Measurements from ENCODE around the gene C2orf72. TPM values are rescaled to one million over a fixed set of nuclear protein-coding genes. Genes with fewer than 3 reads are reported as not detected.
"Not testable (repeated sequence)": the region's sequence is repeated elsewhere in the genome, so short reads cannot be mapped to it uniquely, and the experiment has no call there.

C2orf72 gene
- total RNA-seq, 2 donors from 2014 or later: 0.84 to 1.4 TPM

GRCh38 chr2:231003186-231003585 is 34.1 kb upstream of the C2orf72 start:
- Mint-ChIP-seq H3K9me3 (peaks cover 9% of the 10 kb centered on the region in 2 donors), H3K27me3 (ENCODE audit: low read depth) (peaks cover 40% of the 10 kb centered on the region), H3K27ac (no peak overlapping the region), H3K36me3 (ENCODE audit: insufficient read depth in 2 of 2) (peaks cover 9 to 12% of the 10 kb centered on the region in 2 donors), H3K4me1 (ENCODE audit: low read depth) (no peaks in the 10 kb centered on the region), H3K4me3 (no peak overlapping the region)
- no peak for DNase-seq
- ATAC-seq (replicated peaks in 1 of 2): no peak

- H3K4me3 Mint-ChIP-seq; H3K27ac Mint-ChIP-seq; DNase-seq; H3K9me3 Mint-ChIP-seq; ATAC-seq (replicated peaks in 1 of 2); H3K4me1 Mint-ChIP-seq (ENCODE audit: low read depth): not testable (repeated sequence)
- peaks cover 9 to 12% of the 10 kb centered on the region in 2 donors for H3K36me3 Mint-ChIP-seq (ENCODE audit: insufficient read depth in 2 of 2)
- peaks cover 33% of the 10 kb centered on the region for H3K27me3 Mint-ChIP-seq (ENCODE audit: low read depth)
These were observed 32.4 kb upstream of the C2orf72 start for GRCh38 chr2:231004930-231005329.

- Mint-ChIP-seq H3K27ac (no peak overlapping the region), H3K36me3 (ENCODE audit: insufficient read depth in 2 of 2) (peaks cover 9 to 12% of the 10 kb centered on the region in 2 donors), H3K4me1 (ENCODE audit: low read depth) (no peaks in the 10 kb centered on the region), H3K27me3 (ENCODE audit: low read depth) (peaks cover 25% of the 10 kb centered on the region), H3K4me3 (no peak overlapping the region), H3K9me3 (peaks cover 9% of the 10 kb centered on the region in 2 donors)
- DNase-seq (no peak), ATAC-seq (replicated peaks in 1 of 2) (no peak)
These were observed 29.8 kb upstream of the C2orf72 start for GRCh38 chr2:231007286-231008098.

DNA sequence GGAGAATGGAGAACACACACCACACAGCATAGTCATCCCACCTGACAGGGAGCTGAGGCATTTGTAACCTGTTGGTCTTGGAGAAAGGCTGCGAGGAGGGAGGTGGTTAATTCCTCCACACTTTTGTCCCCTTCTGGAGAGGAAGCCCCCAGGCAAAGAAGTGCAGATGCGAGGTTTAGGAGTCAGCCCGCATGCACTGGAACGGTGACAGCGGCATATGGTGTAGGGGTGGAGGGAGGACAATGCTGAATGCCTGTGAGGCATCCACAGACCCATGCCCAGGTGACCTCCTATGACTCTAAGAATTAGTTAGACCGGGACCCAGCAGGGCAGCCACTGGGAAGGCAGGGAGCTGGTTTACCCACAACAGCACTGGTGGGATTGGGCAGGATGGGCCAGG is 29.2 kb upstream of the C2orf72 start:
- DNase-seq (no peak), ATAC-seq (replicated peaks in 1 of 2) (no peak)
- peaks cover 9% of the 10 kb centered on the region in 2 donors for H3K9me3 Mint-ChIP-seq
- H3K27ac Mint-ChIP-seq: no peak overlapping the region
- H3K4me1 Mint-ChIP-seq (ENCODE audit: low read depth): no peaks in the 10 kb centered on the region
- peaks cover 9 to 12% of the 10 kb centered on the region in 2 donors for H3K36me3 Mint-ChIP-seq (ENCODE audit: insufficient read depth in 2 of 2)
- peaks cover 29% of the 10 kb centered on the region for H3K27me3 Mint-ChIP-seq (ENCODE audit: low read depth)
- H3K4me3 Mint-ChIP-seq: no peak overlapping the region

DNA sequence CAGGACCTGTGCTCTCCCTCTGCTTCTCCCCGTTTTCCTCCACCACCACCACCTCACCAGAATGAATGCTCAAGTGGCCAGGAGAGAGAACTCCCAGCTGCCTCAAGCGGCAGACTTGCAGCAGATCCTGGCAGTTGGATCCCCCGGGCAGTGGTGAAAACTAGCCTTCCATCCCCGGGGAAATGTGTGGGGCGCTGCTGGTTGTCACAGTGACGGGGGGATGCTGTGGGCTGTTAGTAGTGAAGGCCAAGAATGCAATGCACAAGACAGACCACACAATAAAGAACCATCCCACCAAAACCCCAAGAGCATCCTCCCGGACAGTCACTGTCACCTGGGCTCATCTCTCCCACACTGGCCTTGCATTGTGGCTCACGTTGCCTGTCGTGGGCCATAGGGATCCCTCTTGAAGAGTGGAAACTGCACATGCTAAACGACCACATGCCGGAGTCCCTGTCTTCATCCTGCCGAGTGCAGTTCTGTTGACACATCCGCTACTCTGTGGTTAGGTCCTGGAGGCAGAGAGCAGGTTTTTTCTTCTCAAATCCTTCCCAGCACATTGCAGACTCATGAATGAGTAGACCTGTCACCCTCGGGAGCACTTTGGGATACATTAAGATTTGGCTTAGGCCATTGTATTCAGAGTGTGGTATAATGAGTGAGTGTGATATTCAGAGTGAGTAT is 27.9 kb upstream of the C2orf72 start:
- Mint-ChIP-seq H3K4me1 (ENCODE audit: low read depth) (no peaks in the 10 kb centered on the region), H3K27ac (no peak overlapping the region), H3K4me3 (no peak overlapping the region), H3K36me3 (ENCODE audit: insufficient read depth in 2 of 2) (peaks cover 9% of the 10 kb centered on the region in 2 donors), H3K9me3 (peaks cover 8 to 9% of the 10 kb centered on the region in 2 donors), H3K27me3 (ENCODE audit: low read depth) (peaks cover 34% of the 10 kb centered on the region)
- ATAC-seq (replicated peaks in 1 of 2): no peak
- no peak for DNase-seq

- no peaks in the 10 kb centered on the region for H3K4me1 Mint-ChIP-seq (ENCODE audit: low read depth)
- H3K4me3 Mint-ChIP-seq: no peak overlapping the region
- peaks cover 34% of the 10 kb centered on the region for H3K27me3 Mint-ChIP-seq (ENCODE audit: low read depth)
- H3K9me3 Mint-ChIP-seq: peaks cover 3% of the 10 kb centered on the region in 2 donors
- peaks cover 3% of the 10 kb centered on the region in 2 donors for H3K36me3 Mint-ChIP-seq (ENCODE audit: insufficient read depth in 2 of 2)
- H3K27ac Mint-ChIP-seq: no peak overlapping the region
- DNase-seq (no peak), ATAC-seq (replicated peaks in 1 of 2) (no peak)
These were observed 27.1 kb upstream of the C2orf72 start for GRCh38 chr2:231010201-231010730.

DNA sequence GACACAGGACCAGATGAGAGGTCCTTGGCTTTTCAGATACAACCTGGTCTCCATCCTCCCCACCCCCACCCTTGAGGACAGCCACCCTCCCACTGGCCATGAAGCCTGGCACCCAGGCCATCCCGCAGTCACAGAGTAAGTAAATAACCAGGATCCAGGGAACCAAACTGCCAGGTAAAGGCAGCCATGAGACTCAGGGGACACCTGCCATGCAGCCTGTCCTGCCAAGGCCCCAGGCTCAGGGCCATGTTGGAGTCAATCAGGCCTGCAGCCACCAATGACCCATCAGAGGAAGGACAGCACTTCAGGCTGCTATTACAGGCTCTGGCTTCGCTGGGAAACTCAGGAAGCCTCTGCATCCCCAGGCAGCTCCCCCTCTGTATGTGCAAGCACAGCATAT is 25.8 kb upstream of the C2orf72 start:
- Mint-ChIP-seq H3K4me3 (no peak overlapping the region), H3K36me3 (ENCODE audit: insufficient read depth in 2 of 2) (no peaks in the 10 kb centered on the region), H3K27ac (no peak overlapping the region), H3K27me3 (ENCODE audit: low read depth) (peaks cover 35% of the 10 kb centered on the region), H3K4me1 (ENCODE audit: low read depth) (no peaks in the 10 kb centered on the region), H3K9me3 (no peaks in the 10 kb centered on the region)
- no peak for ATAC-seq (replicated peaks in 1 of 2)
- DNase-seq: no peak

GRCh38 chr2:231012463-231012862 is 24.9 kb upstream of the C2orf72 start:
- no peak for ATAC-seq (replicated peaks in 1 of 2)
- DNase-seq: no peak
- Mint-ChIP-seq H3K4me1 (ENCODE audit: low read depth) (no peaks in the 10 kb centered on the region), H3K4me3 (no peak overlapping the region), H3K9me3 (no peaks in the 10 kb centered on the region), H3K27ac (no peak overlapping the region), H3K36me3 (ENCODE audit: insufficient read depth in 2 of 2) (no peaks in the 10 kb centered on the region), H3K27me3 (ENCODE audit: low read depth) (peaks cover 40% of the 10 kb centered on the region)

GRCh38 chr2:231013820-231014219 is 23.5 kb upstream of the C2orf72 start:
- Mint-ChIP-seq H3K4me1 (ENCODE audit: low read depth) (no peaks in the 10 kb centered on the region), H3K9me3 (no peaks in the 10 kb centered on the region), H3K27ac (no peak overlapping the region), H3K36me3 (ENCODE audit: insufficient read depth in 2 of 2) (no peaks in the 10 kb centered on the region), H3K27me3 (ENCODE audit: low read depth) (peaks cover 34% of the 10 kb centered on the region), H3K4me3 (no peak overlapping the region)
- DNase-seq (no peak), ATAC-seq (replicated peaks in 1 of 2) (no peak)

- H3K27me3 Mint-ChIP-seq (ENCODE audit: low read depth): peaks cover 36% of the 10 kb centered on the region
- H3K9me3 Mint-ChIP-seq: no peaks in the 10 kb centered on the region
- H3K4me3 Mint-ChIP-seq: no peak overlapping the region
- H3K4me1 Mint-ChIP-seq (ENCODE audit: low read depth): no peaks in the 10 kb centered on the region
- no peak for ATAC-seq (replicated peaks in 1 of 2)
- no peaks in the 10 kb centered on the region for H3K36me3 Mint-ChIP-seq (ENCODE audit: insufficient read depth in 2 of 2)
- DNase-seq: no peak
- no peak overlapping the region for H3K27ac Mint-ChIP-seq
These were observed 21.8 kb upstream of the C2orf72 start for GRCh38 chr2:231015478-231015877.

DNA sequence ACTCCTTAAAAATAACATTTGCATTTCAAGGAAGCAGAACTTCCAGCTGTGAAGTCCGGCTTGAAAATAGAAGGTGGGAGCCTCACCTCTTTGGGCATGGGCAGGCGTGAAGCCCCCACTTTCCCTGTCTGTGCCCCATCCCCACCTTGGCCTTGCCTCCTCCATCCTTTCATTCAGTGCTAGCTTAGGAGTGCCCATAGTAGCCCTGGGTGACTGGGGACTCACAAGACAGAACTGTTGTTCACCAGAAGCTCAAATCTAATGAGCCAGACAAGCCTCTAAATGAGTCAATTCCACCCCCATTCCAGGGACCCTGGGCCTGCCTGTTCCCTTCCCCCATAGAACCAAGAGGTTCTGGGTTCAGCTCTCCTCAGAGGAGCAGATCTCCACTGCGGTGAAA is 21.4 kb upstream of the C2orf72 start:
- DNase-seq (no peak), ATAC-seq (replicated peaks in 1 of 2) (no peak)
- no peaks in the 10 kb centered on the region for H3K36me3 Mint-ChIP-seq (ENCODE audit: insufficient read depth in 2 of 2)
- H3K4me1 Mint-ChIP-seq (ENCODE audit: low read depth): no peaks in the 10 kb centered on the region
- H3K4me3 Mint-ChIP-seq: no peak overlapping the region
- H3K27ac Mint-ChIP-seq: no peak overlapping the region
- H3K9me3 Mint-ChIP-seq: no peaks in the 10 kb centered on the region
- peaks cover 33% of the 10 kb centered on the region for H3K27me3 Mint-ChIP-seq (ENCODE audit: low read depth)

- ATAC-seq (replicated peaks in 1 of 2) (no peak), DNase-seq (no peak)
- Mint-ChIP-seq H3K4me1 (ENCODE audit: low read depth) (no peaks in the 10 kb centered on the region), H3K9me3 (no peaks in the 10 kb centered on the region), H3K27me3 (ENCODE audit: low read depth) (peaks cover 32% of the 10 kb centered on the region), H3K27ac (no peak overlapping the region), H3K36me3 (ENCODE audit: insufficient read depth in 2 of 2) (no peaks in the 10 kb centered on the region), H3K4me3 (no peak overlapping the region)
These were observed 20.6 kb upstream of the C2orf72 start for GRCh38 chr2:231016566-231017230.

DNA sequence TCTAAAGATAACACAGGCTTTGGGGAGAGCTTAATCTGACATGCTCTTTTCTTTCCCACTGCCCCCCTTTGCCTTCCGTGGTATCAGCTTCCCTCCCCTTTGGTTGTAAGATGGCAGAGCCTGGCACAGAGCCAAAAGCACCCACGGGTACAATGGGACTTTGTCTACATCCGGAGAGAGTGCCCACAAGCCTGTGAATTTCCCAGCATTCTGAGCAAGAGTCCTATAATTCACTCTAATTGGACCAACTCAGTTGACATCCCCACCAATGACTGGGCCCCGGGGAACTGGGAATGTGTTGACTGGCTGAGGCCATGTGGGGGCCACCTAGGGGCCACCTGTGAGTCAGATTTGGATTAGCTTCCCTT is 20.1 kb upstream of the C2orf72 start:
- H3K36me3 Mint-ChIP-seq (ENCODE audit: insufficient read depth in 2 of 2): no peaks in the 10 kb centered on the region
- no peak overlapping the region for H3K27ac Mint-ChIP-seq
- H3K4me3 Mint-ChIP-seq: no peak overlapping the region
- no peaks in the 10 kb centered on the region for H3K4me1 Mint-ChIP-seq (ENCODE audit: low read depth)
- H3K9me3 Mint-ChIP-seq: no peaks in the 10 kb centered on the region
- peaks cover 27% of the 10 kb centered on the region for H3K27me3 Mint-ChIP-seq (ENCODE audit: low read depth)
- ATAC-seq (replicated peaks in 1 of 2) (no peak), DNase-seq (no peak)

Measured in activated T-cell treated with anti-CD3 and anti-CD28 coated beads, Interleukin-2, amount 50 U/mL, for 72 hours (primary cell).